PC-3 (cell line): ENCODE results near the gene NSMF. TPM values are rescaled to one million over a fixed set of nuclear protein-coding genes. Genes with fewer than 3 reads are reported as not detected.
"Not testable (repeated sequence)": the region's sequence is repeated elsewhere in the genome, so short reads cannot be mapped to it uniquely, and the experiment has no call there.

Source experiments
- ATAC-seq: fragments of 200-7000 bp; cut with Tn5 transposase; 2 replicates; pipeline ENCODE4 v1.9.1; 2020; ENCODE audit warnings: mild to moderate bottlenecking, moderate library complexity
- BruUV-seq: library from RNA; stranded (reverse); fragments of 400-500 nt; replicated peaks from 2 replicates; lab custom pipeline; 2021; lab: Mats Ljungman, UMichigan
- CTCF ChIA-PET: fragments of 300-600 bp; sonication (Branson Sonifier 250); formaldehyde crosslinking; loops from one replicate; lab custom pipeline; 2022; ENCODE audit warnings: antibody characterized with exemption; lab: Charles Lee
- POLR2A ChIA-PET: fragments of 300-600 bp; sonication (Branson Sonifier 250); formaldehyde crosslinking; loops from one replicate; lab custom pipeline; 2022; ENCODE audit warnings: antibody characterized with exemption; ENCODE audit not compliant: unreplicated experiment; lab: Charles Lee
- DNase-seq: peaks from one replicate; pipeline ENCODE4 v3.0.0-alpha.2; 2015
- H2AFZ ChIP-seq: fragments of 300-600 bp; sonication (generic); 2 replicates; pipeline ENCODE4 v1.6.0; 2016; ENCODE audit warnings: antibody characterized with exemption, low read length
- H3F3A ChIP-seq: fragments of 300-600 bp; sonication (generic); one replicate; pipeline ENCODE4 v1.6.0; 2017; ENCODE audit warnings: antibody characterized with exemption, low read length, control low read depth, mild to moderate bottlenecking; ENCODE audit not compliant: unreplicated experiment
- H3K27ac ChIP-seq: fragments of 300-600 bp; sonication (generic); 2 replicates; pipeline ENCODE4 v1.5.1; 2016; ENCODE audit warnings: mild to moderate bottlenecking, low read length
- H3K27me3 ChIP-seq: fragments of 300-600 bp; sonication (generic); 2 replicates; pipeline ENCODE4 v1.6.1; 2016; ENCODE audit warnings: low read length, mixed read lengths
- H3K36me3 ChIP-seq: fragments of 300-600 bp; sonication (generic); 2 replicates; pipeline ENCODE4 v1.6.1; 2016; ENCODE audit warnings: low read depth, mixed run types, low read length, mixed read lengths
- H3K4me1 ChIP-seq: fragments of 300-600 bp; sonication (generic); 2 replicates; pipeline ENCODE4 v1.5.1; 2016; ENCODE audit warnings: low read length; ENCODE audit not compliant: insufficient read depth
- H3K4me2 ChIP-seq: fragments of 300-600 bp; sonication (generic); 2 replicates; pipeline ENCODE4 v1.6.0; 2016; ENCODE audit warnings: low read length
- H3K4me3 ChIP-seq: fragments of 300-600 bp; sonication (generic); 2 replicates; pipeline ENCODE4 v1.5.1; 2016; ENCODE audit warnings: mild to moderate bottlenecking, low read length, mixed read lengths
- H3K79me2 ChIP-seq: fragments of 300-600 bp; sonication (generic); 2 replicates; pipeline ENCODE4 v1.6.1; 2017; ENCODE audit warnings: low read length, mixed read lengths
- H3K9ac ChIP-seq: fragments of 300-600 bp; sonication (generic); 2 replicates; pipeline ENCODE4 v1.6.0; 2016; ENCODE audit warnings: mild to moderate bottlenecking, low read length
- H3K9me2 ChIP-seq: fragments of 300-600 bp; sonication (generic); replicated peaks from 2 replicates; pipeline ENCODE4 v1.6.1; 2016; ENCODE audit warnings: mixed run types, low read length, mixed read lengths
- H3K9me3 ChIP-seq: fragments of 300-600 bp; sonication (generic); 2 replicates; pipeline ENCODE4 v1.6.1; 2016; ENCODE audit warnings: low read length, mixed read lengths
- H4K20me1 ChIP-seq: fragments of 300-600 bp; sonication (generic); 2 replicates; pipeline ENCODE4 v1.6.1; 2016; ENCODE audit warnings: low read length, mixed read lengths
- EZH2 ChIP-seq: fragments of 300-600 bp; sonication (generic); IDR thresholded peaks from one replicate; pipeline ENCODE4 v1.6.1; 2017; ENCODE audit warnings: antibody characterized with exemption, mild to moderate bottlenecking, low read length; ENCODE audit not compliant: unreplicated experiment
- EZH2phosphoT487 ChIP-seq: fragments of 300-600 bp; sonication (generic); IDR thresholded peaks from 2 replicates; pipeline ENCODE4 v1.6.1; 2018; ENCODE audit warnings: mild to moderate bottlenecking, antibody characterized with exemption, low read length, borderline replicate concordance
- intact Hi-C: fragments of 100-400 bp; cut with micrococcal nuclease; formaldehyde crosslinking; loops from 2 replicates; pipeline ENCODE4 v1.9.0; 2023
- total RNA-seq: library from RNA; depleted of rRNA; stranded (reverse); fragments of >200 nt; gene quantifications from 2 replicates; pipeline ENCODE4 v1.2.3, GENCODE V29; 2014
- TF ChIP-seq, protein P1 (sequence below): fragments of 300-600 bp; sonication (generic); conservative IDR thresholded peaks from 2 replicates; pipeline ENCODE4 v1.5.1; 2017; ENCODE audit warnings: antibody characterized with exemption, low read depth, mild to moderate bottlenecking, low read length

Gene NSMF
- total RNA-seq, 1 experiment from 2014 or later = 30.8 TPM

DNA sequence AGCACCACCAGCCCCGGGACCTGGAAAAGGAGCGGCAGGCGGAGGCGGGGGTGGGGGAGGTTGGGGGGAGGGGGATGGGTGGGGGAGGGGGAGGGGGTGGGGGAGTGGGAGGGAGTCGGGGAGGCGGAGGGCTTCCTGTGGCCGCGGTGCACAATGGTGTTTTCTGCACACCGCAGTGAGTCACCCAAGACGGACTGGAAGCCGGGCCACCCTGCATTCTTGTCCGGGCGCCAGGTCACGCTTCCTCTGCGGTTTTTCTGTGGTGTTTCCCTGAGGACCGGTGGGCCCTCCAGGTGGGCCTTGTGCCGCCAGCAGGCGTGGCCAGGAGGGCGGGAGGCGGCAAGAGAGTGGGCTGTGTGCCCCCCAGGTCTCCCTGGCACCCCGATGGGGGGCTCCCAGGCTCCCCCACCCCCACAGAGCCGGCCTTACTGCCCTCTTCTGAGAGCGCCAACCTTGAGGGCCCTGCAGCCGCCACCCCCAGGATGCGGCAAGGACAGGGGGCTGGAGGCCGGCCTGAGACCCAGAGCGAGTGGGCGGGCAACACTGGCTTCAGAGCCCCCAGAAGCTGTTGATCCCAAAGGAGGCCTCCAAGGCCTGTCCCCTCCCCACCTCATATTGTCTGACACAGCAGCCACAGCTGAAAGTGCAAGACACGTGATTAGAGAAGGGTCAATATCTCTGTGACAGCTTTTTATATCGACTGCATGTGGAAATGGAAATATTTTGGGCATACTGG, 47.3 kb downstream of the NSMF start:
- TF ChIP-seq, protein P1, sequence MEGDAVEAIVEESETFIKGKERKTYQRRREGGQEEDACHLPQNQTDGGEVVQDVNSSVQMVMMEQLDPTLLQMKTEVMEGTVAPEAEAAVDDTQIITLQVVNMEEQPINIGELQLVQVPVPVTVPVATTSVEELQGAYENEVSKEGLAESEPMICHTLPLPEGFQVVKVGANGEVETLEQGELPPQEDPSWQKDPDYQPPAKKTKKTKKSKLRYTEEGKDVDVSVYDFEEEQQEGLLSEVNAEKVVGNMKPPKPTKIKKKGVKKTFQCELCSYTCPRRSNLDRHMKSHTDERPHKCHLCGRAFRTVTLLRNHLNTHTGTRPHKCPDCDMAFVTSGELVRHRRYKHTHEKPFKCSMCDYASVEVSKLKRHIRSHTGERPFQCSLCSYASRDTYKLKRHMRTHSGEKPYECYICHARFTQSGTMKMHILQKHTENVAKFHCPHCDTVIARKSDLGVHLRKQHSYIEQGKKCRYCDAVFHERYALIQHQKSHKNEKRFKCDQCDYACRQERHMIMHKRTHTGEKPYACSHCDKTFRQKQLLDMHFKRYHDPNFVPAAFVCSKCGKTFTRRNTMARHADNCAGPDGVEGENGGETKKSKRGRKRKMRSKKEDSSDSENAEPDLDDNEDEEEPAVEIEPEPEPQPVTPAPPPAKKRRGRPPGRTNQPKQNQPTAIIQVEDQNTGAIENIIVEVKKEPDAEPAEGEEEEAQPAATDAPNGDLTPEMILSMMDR = no peak
- TF ChIP-seq EZH2 (no peak), EZH2phosphoT487 (no peak)
- POLR2A ChIA-PET = no interaction called here
- Histone ChIP-seq H3K36me3 (no peaks in the 10 kb centered on the region), H3K4me1 (peaks cover 21% of the 10 kb centered on the region), H3K4me3 (peak overlapping the region; percentile 35; the same call in 1 of the 2 replicates), H2AFZ (no peak overlapping the region), H3K9me3 (no peaks in the 10 kb centered on the region), H3K79me2 (peaks cover 3% of the 10 kb centered on the region; the same call in 1 of the 2 replicates), H3K9ac (peak overlapping the region; percentile 45), H4K20me1 (no peaks in the 10 kb centered on the region), H3K27ac (peak overlapping the region; percentile 40), H3K4me2 (peak overlapping the region; percentile 78), H3K27me3 (no peaks in the 10 kb centered on the region), H3K9me2 (no peaks in the 10 kb centered on the region), H3F3A (no peaks in the 10 kb centered on the region)
- peak; percentile 78 for ATAC-seq
- CTCF ChIA-PET = no interaction called here
- DNase-seq = peak; percentile 89
- intact Hi-C loops = no loop called here
- BruUV-seq = no TSS peak

DNA sequence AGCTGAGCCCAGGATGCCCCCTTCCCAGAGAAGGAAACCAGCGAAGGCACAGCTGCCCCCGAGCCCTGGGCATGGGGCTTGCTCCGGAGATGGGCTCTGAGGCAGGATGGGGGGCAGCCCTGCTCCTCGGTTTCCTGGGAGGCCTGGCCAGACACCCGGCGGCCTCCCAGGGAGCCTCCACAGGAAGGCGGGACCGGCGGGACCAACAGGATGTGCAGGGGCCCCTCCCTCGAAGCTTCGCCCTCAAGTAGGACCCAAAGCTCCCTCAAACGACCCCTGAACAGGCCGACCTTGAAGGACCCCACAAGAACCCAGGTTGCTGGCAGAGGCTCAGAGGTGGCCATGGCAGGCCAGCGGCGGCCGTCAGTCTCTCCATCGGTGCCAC, 47.9 kb downstream of the NSMF start:
- no peaks in the 10 kb centered on the region for H4K20me1 ChIP-seq
- H3K4me2 ChIP-seq = no peak overlapping the region; the same call in 1 of the 2 replicates
- peaks cover 21% of the 10 kb centered on the region for H3K4me1 ChIP-seq
- CTCF ChIA-PET = no interaction called here
- no peaks in the 10 kb centered on the region for H3K9me2 ChIP-seq
- no peak overlapping the region for H3K9ac ChIP-seq
- H3K27me3 ChIP-seq = no peaks in the 10 kb centered on the region
- ATAC-seq (no peak), DNase-seq (no peak)
- no peaks in the 10 kb centered on the region for H3K9me3 ChIP-seq
- H3K27ac ChIP-seq = no peak overlapping the region
- no peaks in the 10 kb centered on the region for H3F3A ChIP-seq
- no peaks in the 10 kb centered on the region for H3K36me3 ChIP-seq
- POLR2A ChIA-PET = no interaction called here
- no TSS peak for BruUV-seq
- no peak for TF ChIP-seq EZH2
- TF ChIP-seq, protein P1 = no peak
- no peak for TF ChIP-seq EZH2phosphoT487
- H2AFZ ChIP-seq = no peak overlapping the region
- intact Hi-C loops = no loop called here
- H3K79me2 ChIP-seq = peaks cover 3% of the 10 kb centered on the region; the same call in 1 of the 2 replicates
- no peak overlapping the region for H3K4me3 ChIP-seq

DNA sequence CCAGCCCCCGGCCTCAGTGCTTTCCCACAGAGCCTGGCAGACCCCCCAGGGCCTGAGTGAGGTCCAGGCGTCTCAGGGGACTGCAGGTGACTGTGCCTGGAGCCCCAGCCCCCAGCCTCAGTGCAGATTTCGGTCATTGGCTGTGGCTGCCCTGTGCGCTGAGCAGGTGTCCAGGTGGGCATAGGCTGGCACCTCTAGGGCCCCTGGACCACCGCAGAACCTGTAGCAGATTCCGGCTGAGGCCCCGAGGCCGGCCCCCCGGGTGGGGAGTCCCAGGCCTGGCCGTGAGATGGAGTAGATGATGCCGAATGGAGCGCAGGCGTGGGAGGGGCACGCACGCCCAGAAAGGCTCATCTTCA, 48.3 kb downstream of the NSMF start:
- H3K4me1 ChIP-seq = peaks cover 21% of the 10 kb centered on the region
- POLR2A ChIA-PET = no interaction called here

DNA sequence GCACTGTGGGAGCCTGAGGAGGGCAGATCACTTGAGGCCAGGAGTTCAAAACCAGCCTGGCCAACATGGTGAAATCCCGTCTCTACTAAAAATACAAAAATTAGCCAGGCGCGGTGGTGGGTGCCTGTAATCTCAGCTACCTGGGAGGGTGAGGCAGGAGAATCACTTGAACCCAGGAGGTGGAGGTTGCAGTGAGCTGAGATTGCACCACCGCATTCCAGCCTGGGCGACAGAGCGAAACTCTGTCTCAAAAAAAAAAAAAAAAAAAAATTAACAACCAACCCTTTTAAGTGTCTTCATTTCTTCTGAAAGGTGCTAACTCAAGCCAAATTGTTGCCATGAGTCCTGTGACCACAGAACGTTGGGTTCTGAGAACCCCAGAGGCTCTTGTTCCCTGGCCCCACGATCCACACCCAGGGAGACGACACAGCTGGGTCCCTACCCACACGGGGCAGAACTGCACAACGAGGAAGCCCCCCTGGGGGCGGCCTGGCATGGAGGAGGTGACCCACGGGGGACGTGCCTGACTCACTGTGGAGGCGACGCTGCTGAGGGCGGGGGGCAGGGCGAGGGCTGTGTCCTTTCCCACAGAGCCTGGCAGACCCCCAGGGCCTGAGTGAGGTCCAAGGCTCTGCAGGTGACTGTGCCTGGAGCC, 48.8 kb downstream of the NSMF start:
- H3K4me2 ChIP-seq, DNase-seq, BruUV-seq: not testable (repeated sequence)

More for the DNA sequence above, 48.3 kb downstream of the NSMF start:
- Histone ChIP-seq H3K4me3 (no peak overlapping the region), H3K9me2 (no peaks in the 10 kb centered on the region), H2AFZ (no peak overlapping the region), H3K27me3 (no peaks in the 10 kb centered on the region), H3K79me2 (peaks cover 3% of the 10 kb centered on the region; the same call in 1 of the 2 replicates), H3K9ac (no peak overlapping the region), H3F3A (no peaks in the 10 kb centered on the region), H3K4me2 (no peak overlapping the region; the same call in 1 of the 2 replicates), H3K36me3 (no peaks in the 10 kb centered on the region), H4K20me1 (no peaks in the 10 kb centered on the region), H3K27ac (no peak overlapping the region), H3K9me3 (no peaks in the 10 kb centered on the region)
- DNase-seq (no peak), ATAC-seq (no peak)
- BruUV-seq = no TSS peak
- CTCF ChIA-PET = no interaction called here
- TF ChIP-seq, protein P1 = no peak
- TF ChIP-seq EZH2phosphoT487 (no peak), EZH2 (no peak)
- intact Hi-C loops = no loop called here

More for the DNA sequence above, 48.8 kb downstream of the NSMF start:
- H3K4me3 ChIP-seq, H3K9ac ChIP-seq, H3K9me3 ChIP-seq, POLR2A ChIA-PET, H3K27me3 ChIP-seq, CTCF ChIA-PET, intact Hi-C loops, H3K79me2 ChIP-seq, ATAC-seq, H3K36me3 ChIP-seq, H3K9me2 ChIP-seq, H3K27ac ChIP-seq, H3F3A ChIP-seq, H4K20me1 ChIP-seq, H2AFZ ChIP-seq: not testable (repeated sequence)
- peaks cover 21% of the 10 kb centered on the region for H3K4me1 ChIP-seq
